GM11168 (cell line): ENCODE data around the gene PHKG2.

Experiments
- in situ Hi-C: fragments of 300-500 bp; cut with MboI; formaldehyde crosslinking; loops from one replicate; pipeline ENCODE4 v1.12.0; 2022; ENCODE audit warnings: low sequenced_read_pairs; ENCODE audit not compliant: unreplicated experiment

Gene PHKG2

GRCh38 chr16:30786936-30787612, 38.8 kb downstream of the PHKG2 start, which contains the start of gene ZNF629:
Gene ZNF629 (minus strand): TSS chr16:30787205. CDS start chr16:30784482, 2,723 bp downstream.
- in situ Hi-C loops = no loop called here

- in situ Hi-C loops = no loop called here
Measured at GRCh38 chr16:30787613-30788378, 39.6 kb downstream of the PHKG2 start.

DNA sequence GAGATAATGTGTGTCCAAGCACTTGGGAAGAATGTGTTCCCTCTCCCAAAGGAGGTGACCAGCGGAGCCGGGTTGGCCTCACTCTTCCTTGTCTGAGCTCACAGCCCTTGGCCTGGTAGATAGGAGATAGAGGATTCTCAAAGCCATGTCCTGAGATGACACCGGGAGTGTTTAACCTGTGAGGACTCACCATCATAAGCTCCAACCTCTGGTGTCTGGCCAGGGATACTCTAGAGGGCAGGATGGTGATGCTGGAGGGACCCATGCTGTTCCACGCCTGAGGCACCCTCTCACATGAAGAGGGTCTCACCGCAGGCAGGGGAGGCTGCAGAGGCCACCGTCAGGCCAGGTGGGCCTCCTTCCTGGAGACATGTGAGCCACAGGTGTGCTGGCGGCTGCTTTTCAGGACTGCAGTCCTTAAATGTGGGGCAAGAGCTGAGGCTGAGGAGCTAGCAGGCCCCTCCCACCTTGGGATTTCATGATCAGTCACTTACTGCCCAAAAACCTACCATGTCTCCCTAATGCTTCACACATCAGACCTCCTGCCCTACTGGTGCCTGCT, 45.4 kb downstream of the PHKG2 start:
- in situ Hi-C loops = no loop called here

DNA sequence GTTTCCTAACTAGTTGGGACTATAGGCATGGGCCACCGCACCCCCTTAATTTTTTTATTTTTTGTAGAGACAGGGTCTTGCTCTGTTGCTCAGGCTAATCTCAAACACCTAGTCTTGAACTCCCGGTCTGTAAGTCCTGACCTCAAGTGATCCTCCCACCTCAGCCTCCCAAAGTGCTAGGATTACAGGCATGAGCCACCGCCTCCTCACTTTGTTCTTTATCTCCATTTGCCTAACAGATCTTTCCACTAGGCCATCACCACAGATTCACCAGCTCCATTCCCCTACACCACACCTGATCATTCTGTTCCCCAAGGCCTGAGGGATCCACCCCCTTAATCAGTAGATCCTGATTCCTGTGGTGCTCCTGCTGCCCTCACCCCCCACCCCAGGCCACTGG, 46.4 kb downstream of the PHKG2 start:
- in situ Hi-C loops = no loop called here

DNA sequence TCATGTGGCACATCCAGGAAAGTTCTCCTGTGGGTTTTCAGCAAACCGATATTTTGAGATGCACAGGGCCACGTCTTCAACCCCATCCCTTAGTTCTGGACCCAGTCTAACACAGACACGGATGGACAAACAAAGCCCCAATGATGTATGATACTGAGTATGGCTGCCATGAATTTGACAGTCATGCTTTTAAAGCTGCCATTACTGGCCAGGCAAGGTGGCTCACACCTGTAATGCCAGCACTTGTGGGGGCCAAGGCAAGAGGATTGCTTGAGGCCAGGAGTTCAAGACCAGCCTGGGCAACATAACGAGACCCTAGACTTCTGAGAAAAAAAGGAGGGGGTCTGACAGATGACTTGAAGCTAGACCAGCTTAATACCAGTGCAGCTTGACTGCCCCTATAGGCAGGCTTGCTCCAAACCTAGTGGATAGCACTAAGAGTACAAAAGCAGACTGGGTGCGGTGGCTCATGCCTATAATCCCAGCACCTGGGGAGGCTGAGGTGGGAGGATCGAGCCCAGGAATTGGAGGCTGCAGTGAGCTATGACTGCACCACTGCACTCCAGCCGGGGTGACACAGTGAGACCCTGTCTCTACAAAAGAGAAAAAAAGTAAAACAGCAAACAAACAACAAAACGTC, 49.6 kb downstream of the PHKG2 start:
- in situ Hi-C loops = no loop called here
